Stimulated activated CD8-positive, alpha-beta memory T cell treated with anti-CD3 and anti-CD28 coated beads, Interleukin-15, amount 100 ng/mL, for 48 hours (primary cell): ENCODE results near the gene IDE.

Experiments
- DNase-seq, 2 donors: peaks; one replicate each; pipeline ENCODE4 v3.0.0-alpha.2; 2020; ENCODE audit warnings: low read depth in 2 of 2

The IDE gene

GRCh38 chr10:92567952-92568600, 5.8 kb downstream of the IDE start:
- no peak for DNase-seq

GRCh38 chr10:92562424-92562823, 11.5 kb downstream of the IDE start:
- DNase-seq: no peak

- DNase-seq: no peak
These were observed 14.8 kb downstream of the IDE start for GRCh38 chr10:92559046-92559445.

- DNase-seq: no peak
These were observed 19.9 kb downstream of the IDE start for GRCh38 chr10:92553959-92554358.

- DNase-seq: no peak
These were observed 21.6 kb downstream of the IDE start for GRCh38 chr10:92552310-92552709.

GRCh38 chr10:92550924-92551323, 23.0 kb downstream of the IDE start:
- DNase-seq: no peak

GRCh38 chr10:92547676-92548075, 26.2 kb downstream of the IDE start:
- DNase-seq: no peak

GRCh38 chr10:92545556-92545955, 28.3 kb downstream of the IDE start:
- no peak for DNase-seq

GRCh38 chr10:92544296-92544695, 29.6 kb downstream of the IDE start:
- DNase-seq: no peak

- DNase-seq: no peak
These were observed 31.4 kb downstream of the IDE start for GRCh38 chr10:92542458-92542857.

GRCh38 chr10:92541583-92541982, 32.3 kb downstream of the IDE start:
- DNase-seq: no peak

GRCh38 chr10:92538231-92538958, 35.5 kb downstream of the IDE start:
- no peak for DNase-seq

GRCh38 chr10:92530891-92531535, 42.9 kb downstream of the IDE start:
- DNase-seq: no peak

- no peak for DNase-seq
These were observed 43.5 kb downstream of the IDE start for GRCh38 chr10:92530421-92530820.

GRCh38 chr10:92527716-92528115, 46.2 kb downstream of the IDE start:
- no peak for DNase-seq

GRCh38 chr10:92523639-92524038, 50.3 kb downstream of the IDE start:
- no peak for DNase-seq

- peak; percentile 15 to 22 for DNase-seq
These were observed 56.7 kb downstream of the IDE start for GRCh38 chr10:92517034-92517655.

GRCh38 chr10:92508866-92509265, 65.0 kb downstream of the IDE start:
- DNase-seq: no peak

- no peak for DNase-seq
These were observed 67.6 kb downstream of the IDE start for GRCh38 chr10:92506336-92506735.

- no peak for DNase-seq
These were observed 68.8 kb downstream of the IDE start for GRCh38 chr10:92505044-92505443.

- no peak for DNase-seq
These were observed 71.5 kb downstream of the IDE start for GRCh38 chr10:92502296-92502808.

GRCh38 chr10:92493362-92493761, 80.5 kb downstream of the IDE start:
- DNase-seq: no peak
